Measurements from ENCODE around the gene MGAT5.
A peak's percentile ranks its signal among the peaks of the same experiment; 100 is the strongest.

Gene MGAT5

GRCh38 chr2:134410006-134410405 is 156.1 kb downstream of the MGAT5 start:
- peak overlapping the region; percentile 3; the same call in 1 of the 2 replicates for H3K4me2 ChIP-seq (ENCODE audit: low read length)
- H4K20me1 ChIP-seq (ENCODE audit: insufficient read depth, low read length): no peaks in the 10 kb centered on the region

GRCh38 chr2:134410831-134411231 is 157.0 kb downstream of the MGAT5 start:
- no peak overlapping the region for H2AFZ ChIP-seq (ENCODE audit: low read length)
- no peaks in the 10 kb centered on the region for H3K27me3 ChIP-seq (ENCODE audit: insufficient read depth, low read length)
- peak overlapping the region; percentile 50; the same call in 1 of the 2 replicates for H3K4me2 ChIP-seq (ENCODE audit: low read length)
- peak overlapping the region; percentile 46; the same call in 1 of the 2 replicates for H3K9ac ChIP-seq (ENCODE audit: low read length)
- peak overlapping the region; percentile 96 for H3K27ac ChIP-seq (ENCODE audit: low read depth, low read length, poor library complexity, severe bottlenecking)
- H3K79me2 ChIP-seq (ENCODE audit: insufficient read depth, low read length): no peaks in the 10 kb centered on the region
- H3K36me3 ChIP-seq (ENCODE audit: insufficient read depth, low read length): peaks cover 60% of the 10 kb centered on the region
- no peaks in the 10 kb centered on the region for H3K9me2 ChIP-seq (ENCODE audit: low read depth, low read length)
- no peaks in the 10 kb centered on the region; the same call in 1 of the 2 replicates for H3F3A ChIP-seq (ENCODE audit: insufficient read depth, low read length)
- TF ChIP-seq EZH2 (IDR thresholded peaks at IDR 0.05; ENCODE audit: borderline replicate concordance, low read length) (no peak), CTCF (IDR thresholded peaks at IDR 0.05; ENCODE audit: low read length) (no peak)
- H3K4me1 ChIP-seq (ENCODE audit: insufficient read depth, low read length, severe bottlenecking): peaks cover 70% of the 10 kb centered on the region
- H4K20me1 ChIP-seq (ENCODE audit: insufficient read depth, low read length): no peaks in the 10 kb centered on the region
- no peak overlapping the region for H3K4me3 ChIP-seq (ENCODE audit: low read depth, low read length, poor library complexity, severe bottlenecking)
- H3K9me3 ChIP-seq (ENCODE audit: low read length): no peaks in the 10 kb centered on the region

More at GRCh38 chr2:134410006-134410405, 156.1 kb downstream of the MGAT5 start:
- Histone ChIP-seq H3K27ac (ENCODE audit: low read depth, low read length, poor library complexity, severe bottlenecking) (peak overlapping the region; percentile 96), H2AFZ (ENCODE audit: low read length) (no peak overlapping the region), H3K4me1 (ENCODE audit: insufficient read depth, low read length, severe bottlenecking) (peaks cover 70% of the 10 kb centered on the region), H3K4me3 (ENCODE audit: low read depth, low read length, poor library complexity, severe bottlenecking) (no peak overlapping the region), H3F3A (ENCODE audit: insufficient read depth, low read length) (no peaks in the 10 kb centered on the region; the same call in 1 of the 2 replicates), H3K27me3 (ENCODE audit: insufficient read depth, low read length) (no peaks in the 10 kb centered on the region), H3K36me3 (ENCODE audit: insufficient read depth, low read length) (peaks cover 62% of the 10 kb centered on the region), H3K9me2 (ENCODE audit: low read depth, low read length) (no peaks in the 10 kb centered on the region), H3K9ac (ENCODE audit: low read length) (peak overlapping the region; percentile 11; the same call in 1 of the 2 replicates), H3K9me3 (ENCODE audit: low read length) (no peaks in the 10 kb centered on the region), H3K79me2 (ENCODE audit: insufficient read depth, low read length) (no peaks in the 10 kb centered on the region)
- TF ChIP-seq EZH2 (IDR thresholded peaks at IDR 0.05; ENCODE audit: borderline replicate concordance, low read length): no peak
- TF ChIP-seq CTCF (IDR thresholded peaks at IDR 0.05; ENCODE audit: low read length): no peak

GRCh38 chr2:134411279-134411827 is 157.5 kb downstream of the MGAT5 start:
- no peak overlapping the region for H2AFZ ChIP-seq (ENCODE audit: low read length)
- peak overlapping the region; percentile 20 for H3K4me3 ChIP-seq (ENCODE audit: low read depth, low read length, poor library complexity, severe bottlenecking)
- no peaks in the 10 kb centered on the region for H4K20me1 ChIP-seq (ENCODE audit: insufficient read depth, low read length)
- H3F3A ChIP-seq (ENCODE audit: insufficient read depth, low read length): no peaks in the 10 kb centered on the region; the same call in 1 of the 2 replicates
- H3K4me1 ChIP-seq (ENCODE audit: insufficient read depth, low read length, severe bottlenecking): peaks cover 65% of the 10 kb centered on the region
- no peaks in the 10 kb centered on the region for H3K27me3 ChIP-seq (ENCODE audit: insufficient read depth, low read length)
- no peaks in the 10 kb centered on the region for H3K9me2 ChIP-seq (ENCODE audit: low read depth, low read length)
- peak overlapping the region; percentile 50 for H3K4me2 ChIP-seq (ENCODE audit: low read length)
- no peak for TF ChIP-seq EZH2 (IDR thresholded peaks at IDR 0.05; ENCODE audit: borderline replicate concordance, low read length)
- no peak for TF ChIP-seq CTCF (IDR thresholded peaks at IDR 0.05; ENCODE audit: low read length)
- H3K36me3 ChIP-seq (ENCODE audit: insufficient read depth, low read length): peaks cover 60% of the 10 kb centered on the region
- H3K79me2 ChIP-seq (ENCODE audit: insufficient read depth, low read length): no peaks in the 10 kb centered on the region
- H3K27ac ChIP-seq (ENCODE audit: low read depth, low read length, poor library complexity, severe bottlenecking): peak overlapping the region; percentile 96
- H3K9me3 ChIP-seq (ENCODE audit: low read length): no peaks in the 10 kb centered on the region
- H3K9ac ChIP-seq (ENCODE audit: low read length): peak overlapping the region; percentile 46; the same call in 1 of the 2 replicates
